GM21717 (cell line): ENCODE data around the gene NFRKB.

Experiments
- ATAC-seq: cut with Tn5 transposase; IDR thresholded peaks from one replicate; pipeline ENCODE4 v1.9.1; 2021; ENCODE audit warnings: mild to moderate bottlenecking, moderate library complexity; ENCODE audit not compliant: unreplicated experiment

Gene NFRKB

DNA sequence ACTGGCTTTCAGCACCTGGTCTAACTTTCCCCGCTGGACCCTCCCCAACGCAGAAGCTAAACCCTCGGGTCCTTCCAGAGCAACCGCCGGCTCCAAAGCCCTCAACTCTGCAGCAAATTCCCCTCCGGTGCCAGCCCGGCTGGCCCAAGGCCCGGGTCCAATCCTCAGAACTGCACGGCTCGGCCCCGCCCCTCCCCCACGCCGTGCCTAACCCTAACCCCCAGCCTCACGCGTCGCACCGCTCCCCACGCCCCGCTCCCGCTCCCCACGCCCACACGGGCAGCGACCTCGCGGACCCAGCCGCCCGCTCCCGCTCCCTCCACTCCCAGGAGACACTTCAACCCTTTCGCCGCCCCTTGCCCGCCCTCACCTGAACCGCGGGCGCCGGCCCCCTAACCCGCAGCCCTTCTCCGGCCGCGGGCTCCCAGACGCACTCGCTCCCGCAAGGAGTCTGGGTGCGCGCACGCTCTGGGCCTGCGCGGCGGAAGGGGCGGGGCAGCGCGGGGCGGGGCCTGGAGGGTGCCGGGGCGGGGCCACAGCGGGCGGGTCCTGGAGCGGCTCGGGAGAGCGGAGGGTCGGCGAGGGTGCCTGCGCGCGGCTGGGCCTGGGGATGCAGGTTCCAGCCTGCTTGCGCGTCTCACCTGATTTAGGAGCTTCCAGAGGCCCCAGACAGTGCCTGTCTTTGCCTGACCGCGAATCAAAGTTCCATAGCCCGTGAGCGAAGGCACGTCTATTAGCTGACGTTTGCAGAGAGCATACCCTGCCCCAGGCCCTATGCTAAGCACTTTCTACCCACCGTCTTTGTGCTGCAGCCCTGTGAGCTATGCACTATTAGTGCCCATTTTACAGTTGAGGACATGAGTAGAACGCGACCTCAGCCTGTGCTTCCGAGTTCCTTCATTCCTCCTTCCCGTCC is at the start of gene NFRKB:
NFRKB (minus strand) TSS at position 453 of the 916 bp plus-strand sequence. CDS start 2,729 bp downstream, outside the sequence.
- peak; percentile 98 for ATAC-seq

DNA sequence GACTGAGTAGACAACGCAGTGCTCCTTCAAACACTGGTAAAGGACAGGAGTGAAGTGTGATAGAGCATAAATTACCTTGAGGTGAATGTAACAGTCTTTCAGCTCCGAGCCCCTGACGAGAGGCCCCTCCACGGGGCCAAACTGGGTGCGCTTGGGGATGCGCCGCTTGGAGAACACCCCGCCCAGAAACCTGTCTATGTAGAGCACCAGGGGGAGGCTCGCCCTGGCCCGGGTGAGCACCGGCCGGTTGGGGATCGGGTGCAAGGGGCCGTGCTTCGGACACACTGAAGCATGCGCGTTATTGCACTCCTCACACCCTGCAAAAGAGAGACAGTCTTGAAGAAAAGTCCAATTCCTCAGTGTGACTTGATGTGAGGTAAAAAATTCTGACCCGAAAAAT is 49.3 kb upstream of the NFRKB start:
- ATAC-seq: no peak

DNA sequence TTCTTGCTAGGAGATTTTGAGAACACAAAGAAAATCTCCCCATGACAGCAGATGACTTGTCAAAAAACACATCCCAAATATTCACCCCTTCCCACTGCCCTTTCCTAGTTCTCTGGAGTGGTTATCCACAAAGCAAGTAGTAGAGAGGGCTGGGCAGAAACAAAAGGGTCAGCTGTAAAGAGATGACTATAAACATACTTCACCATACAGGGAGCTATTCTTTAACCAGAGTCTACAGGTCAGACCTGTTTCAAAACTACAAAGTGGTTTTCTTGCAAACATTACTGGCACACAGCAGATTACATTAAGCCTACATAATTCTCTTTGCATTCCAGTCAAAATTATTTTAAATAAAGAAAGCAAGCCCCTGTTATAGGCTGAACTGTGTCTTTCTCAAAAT is 47.7 kb upstream of the NFRKB start:
- no peak for ATAC-seq

DNA sequence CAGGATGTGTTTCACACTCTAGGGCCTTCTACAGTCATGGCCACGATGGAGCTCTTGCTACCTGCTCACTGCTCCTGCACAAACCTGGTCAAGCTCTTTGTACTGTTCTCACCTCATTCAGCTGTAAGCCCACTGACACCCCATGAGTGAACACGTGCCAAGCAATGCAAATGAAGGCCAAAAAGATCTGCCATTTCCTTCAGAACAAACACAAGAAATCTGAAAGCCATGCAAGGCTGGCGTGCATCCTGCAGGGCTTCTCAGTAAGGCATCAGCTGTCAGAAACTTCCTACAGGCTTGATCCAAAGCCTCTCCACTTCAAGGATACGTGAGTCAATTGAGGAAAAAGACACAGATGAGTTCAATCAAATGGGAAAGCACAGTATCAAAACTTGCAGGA is 44.1 kb upstream of the NFRKB start:
- no peak for ATAC-seq

DNA sequence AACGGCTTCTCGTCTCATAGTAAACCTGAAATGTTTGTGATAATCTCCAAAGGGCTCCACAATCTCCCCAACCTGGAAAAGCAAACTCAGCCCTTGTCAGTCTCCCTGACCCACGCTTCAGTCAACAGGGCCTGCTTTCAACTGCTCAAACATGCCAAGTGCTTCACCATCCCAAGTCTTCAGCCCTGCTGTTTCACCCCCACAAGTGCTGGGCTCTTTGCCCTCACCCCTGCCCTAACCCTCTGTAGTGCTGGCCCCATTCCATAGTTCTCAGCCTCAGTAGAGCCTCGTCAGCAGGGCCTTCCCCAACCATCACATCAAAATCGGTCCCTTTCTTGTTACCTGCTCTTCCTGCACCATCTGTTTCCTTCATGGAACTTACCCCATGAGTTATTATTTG is 43.4 kb upstream of the NFRKB start:
- ATAC-seq: no peak

DNA sequence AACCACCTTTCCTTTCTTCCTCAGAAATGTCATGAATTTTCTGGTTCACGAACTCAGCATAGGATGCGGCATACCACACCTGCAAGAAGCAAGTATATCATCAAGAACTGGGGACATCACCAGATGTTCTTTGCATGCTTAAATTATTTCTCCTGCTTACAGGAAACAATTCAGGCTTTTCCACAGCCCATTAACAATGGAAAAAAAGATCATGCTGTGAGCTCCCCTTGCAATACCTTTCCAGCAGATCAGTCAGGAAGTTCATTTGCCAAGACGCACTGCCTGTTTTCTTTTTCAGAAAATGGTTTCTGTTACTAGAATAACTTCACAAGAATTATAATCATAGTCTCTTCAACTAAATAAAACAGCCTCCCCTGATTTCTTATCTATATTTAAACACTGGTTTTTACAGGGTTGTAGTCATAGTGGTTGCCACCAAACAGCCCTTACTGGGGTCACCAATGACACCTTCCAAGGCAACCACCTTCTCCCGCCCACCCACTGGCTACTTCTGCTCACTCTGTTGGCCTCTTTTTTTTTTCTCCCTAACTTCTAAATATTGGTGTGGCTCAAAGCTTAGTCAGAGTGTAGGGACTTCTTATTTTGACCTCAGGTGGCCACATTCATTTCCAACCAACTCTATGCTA is 42.3 kb upstream of the NFRKB start:
- ATAC-seq: no peak

DNA sequence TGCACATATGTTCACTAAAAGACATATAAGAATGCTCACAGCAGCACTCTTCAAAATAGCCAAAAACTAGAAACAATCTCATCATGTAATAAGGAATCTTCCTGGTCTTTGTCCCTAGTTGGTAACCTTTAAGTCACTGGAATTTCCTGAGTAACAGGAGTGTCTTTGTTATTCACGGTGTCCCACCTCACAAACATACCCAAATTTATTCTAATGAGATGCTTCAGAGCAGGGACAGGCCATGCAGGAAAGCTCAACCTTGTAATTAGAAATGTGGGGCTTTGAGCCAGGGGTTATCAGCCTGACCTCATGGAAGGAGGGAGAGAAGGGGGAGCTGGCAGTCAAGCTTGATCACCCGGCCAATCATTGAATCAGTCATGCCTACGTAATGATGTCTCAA is 40.3 kb upstream of the NFRKB start:
- ATAC-seq: no peak

DNA sequence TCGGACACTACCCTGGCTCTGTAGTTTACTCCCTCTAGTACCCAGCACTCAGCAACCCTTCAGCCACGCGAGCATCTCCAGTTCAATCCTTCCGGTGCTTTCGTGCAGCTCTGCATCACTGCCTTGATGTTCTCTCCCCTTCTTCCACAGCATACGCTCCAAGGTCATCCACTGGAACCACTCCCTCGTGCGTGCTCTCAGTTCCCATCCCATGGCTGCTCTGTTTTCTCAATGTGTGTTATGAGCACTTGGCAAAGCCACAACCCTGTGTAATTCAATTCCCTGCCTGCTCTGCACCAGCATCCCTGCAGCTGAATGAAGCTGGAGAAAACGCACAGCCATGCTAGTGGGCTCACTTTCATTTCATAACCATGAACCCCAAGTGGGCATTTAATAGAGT is 38.5 kb upstream of the NFRKB start:
- ATAC-seq: no peak

DNA sequence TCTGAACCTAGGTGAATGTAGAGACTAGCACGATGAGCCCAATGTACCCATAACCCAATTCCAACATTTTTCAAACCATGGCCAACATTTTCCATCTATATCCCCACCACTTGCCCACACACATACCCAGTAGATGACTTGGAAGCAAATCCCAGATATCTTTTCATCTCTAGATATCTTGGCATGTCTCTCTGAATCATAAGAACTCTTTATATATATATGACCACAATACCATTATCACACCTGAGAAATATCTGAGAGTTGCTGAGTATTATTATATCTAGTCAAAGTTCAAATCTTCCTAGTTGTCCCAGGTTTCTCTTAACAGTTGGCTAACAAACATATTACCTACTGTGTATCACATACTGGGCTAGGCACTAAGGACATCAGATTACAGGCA is 37.9 kb upstream of the NFRKB start:
- ATAC-seq: no peak

DNA sequence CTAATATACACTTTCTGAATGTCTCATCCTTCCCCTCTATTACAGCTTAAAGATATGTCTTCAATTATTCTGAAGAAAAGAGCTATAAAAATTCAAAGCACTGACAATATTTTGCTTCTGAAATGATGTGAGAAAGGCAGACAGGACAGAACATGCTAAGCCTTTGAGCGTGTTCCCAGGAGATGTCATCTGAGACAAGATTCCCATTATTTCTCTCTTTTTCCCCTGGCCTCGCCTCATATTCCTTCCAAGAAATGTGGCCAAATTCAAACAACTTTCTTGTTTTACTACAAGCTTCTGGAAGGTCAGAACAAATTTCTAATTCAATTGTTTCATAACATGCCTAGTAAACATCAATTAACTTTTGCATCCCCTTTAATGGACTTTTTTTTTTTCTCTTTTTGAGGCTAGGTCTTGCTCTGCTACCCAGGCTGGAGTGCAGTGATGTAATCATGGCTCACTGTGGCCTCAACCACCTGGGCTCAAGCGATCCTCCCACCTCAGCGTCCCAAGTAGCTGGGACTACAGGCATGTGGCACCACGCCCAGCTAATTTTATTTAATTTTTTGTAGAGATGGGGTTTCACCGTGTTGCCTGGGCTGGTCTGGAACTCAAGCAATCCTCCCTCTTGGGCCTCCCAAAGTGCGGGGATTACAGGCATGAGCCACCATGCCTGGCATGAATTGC is 37.1 kb upstream of the NFRKB start:
- ATAC-seq: no peak

DNA sequence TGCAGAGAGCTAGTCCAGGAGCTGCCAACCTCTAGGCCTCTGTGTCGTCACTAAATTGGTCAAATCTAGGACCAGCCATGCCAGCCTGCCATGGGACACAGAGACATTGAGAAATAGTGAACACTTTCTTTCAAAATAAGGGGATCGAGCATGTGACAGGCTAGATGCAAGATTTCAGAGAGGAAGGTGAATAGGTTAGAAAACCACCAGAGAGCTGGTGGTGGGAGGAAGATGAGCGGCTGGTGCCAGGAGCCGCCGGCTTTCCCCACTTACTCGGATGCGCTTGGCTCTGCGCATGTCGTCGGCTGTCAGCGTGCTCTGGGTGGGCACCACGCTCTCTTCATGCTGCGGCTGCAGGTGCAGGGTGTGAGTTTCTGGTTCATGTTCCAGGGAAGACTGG is 35.4 kb upstream of the NFRKB start:
- ATAC-seq: no peak

DNA sequence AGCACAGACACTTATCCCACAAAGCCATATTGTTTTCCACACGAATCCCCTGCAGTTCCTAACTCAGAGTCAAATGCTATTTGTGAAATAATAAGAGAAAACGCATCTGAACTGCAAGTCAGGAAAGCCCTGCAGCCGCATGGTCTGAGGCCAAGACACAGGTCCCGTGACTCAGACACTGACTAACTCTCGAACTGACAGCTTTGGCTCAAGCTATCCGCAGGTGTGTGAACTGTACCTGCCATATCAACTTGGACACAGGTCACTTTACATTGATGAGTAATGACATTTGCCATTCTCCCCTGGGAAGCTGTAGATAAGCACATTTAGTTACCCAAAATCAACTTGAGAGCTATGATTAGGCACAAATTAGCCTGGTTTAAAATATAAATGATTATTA is 34.9 kb upstream of the NFRKB start:
- ATAC-seq: no peak

DNA sequence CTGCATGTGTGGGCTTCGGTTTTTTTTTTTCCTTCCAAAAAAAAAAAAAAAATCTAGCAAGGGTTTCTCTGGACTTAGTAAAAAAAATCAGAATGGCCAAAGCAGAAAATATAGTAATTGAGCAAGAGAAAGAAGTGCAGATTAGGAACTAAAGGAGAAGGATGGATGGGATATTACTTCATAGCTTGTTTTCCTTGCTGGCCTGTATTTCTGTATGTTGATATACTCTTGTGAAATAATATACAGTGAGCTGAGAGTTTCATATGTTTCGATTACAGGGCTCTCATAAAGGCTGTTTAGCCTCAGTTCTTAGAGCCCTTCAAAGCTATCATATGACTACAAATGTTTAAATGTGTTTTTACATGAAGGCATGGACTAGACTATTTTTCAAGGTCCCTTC is 34.3 kb upstream of the NFRKB start:
- no peak for ATAC-seq

DNA sequence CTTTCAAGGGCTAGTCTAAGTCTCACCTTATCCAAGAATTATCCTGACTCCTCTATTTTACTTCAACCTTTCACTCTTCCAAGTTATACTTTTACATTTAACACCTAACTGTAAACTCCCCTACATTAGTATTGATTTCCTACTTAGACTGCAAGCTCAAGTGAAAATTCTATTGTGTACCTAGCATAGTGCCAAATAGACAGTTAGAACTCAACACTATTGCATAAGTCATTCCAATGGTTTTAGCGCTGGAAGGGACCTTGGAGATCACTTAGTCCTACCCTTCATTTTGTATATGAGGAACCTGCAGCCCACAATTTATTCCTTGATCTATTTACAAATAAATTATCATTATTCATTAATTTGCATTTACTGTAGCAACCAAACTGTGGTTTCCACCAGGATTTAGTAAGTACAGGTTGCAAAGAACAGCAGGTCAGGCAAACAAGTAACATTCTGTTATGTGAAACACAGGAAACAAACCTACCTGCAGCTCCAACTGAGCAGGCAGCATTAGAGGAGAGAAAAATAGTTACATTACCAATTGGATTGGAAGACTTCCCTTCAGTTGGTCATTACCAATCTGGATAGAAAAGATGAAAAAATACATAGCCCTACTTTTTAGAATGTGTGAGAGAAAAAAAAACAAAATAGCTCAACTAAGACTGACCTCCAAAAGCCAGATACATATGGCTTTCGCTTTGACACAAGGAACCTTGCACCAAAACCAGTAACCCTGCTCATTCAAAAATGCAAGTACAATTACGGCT is 33.7 kb upstream of the NFRKB start:
- no peak for ATAC-seq

DNA sequence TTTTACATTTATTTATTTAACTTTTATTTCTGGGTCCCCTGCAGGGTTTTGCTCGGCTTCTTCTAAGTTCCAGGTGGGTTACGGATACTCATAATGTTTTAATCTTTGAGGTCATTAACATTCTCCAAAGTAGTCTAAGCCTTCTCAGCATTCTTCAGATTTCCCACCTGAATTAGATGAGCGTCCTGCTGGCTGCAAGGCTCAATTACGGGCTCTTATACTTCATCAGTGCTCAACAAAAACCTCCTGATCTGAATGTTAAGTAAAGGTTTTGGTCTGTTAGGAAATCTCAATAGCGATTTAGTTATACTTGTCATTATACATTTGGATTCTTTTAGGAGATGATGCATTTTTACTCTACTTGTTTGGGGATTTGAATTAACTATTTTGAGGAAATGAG is 27.3 kb upstream of the NFRKB start:
- no peak for ATAC-seq

DNA sequence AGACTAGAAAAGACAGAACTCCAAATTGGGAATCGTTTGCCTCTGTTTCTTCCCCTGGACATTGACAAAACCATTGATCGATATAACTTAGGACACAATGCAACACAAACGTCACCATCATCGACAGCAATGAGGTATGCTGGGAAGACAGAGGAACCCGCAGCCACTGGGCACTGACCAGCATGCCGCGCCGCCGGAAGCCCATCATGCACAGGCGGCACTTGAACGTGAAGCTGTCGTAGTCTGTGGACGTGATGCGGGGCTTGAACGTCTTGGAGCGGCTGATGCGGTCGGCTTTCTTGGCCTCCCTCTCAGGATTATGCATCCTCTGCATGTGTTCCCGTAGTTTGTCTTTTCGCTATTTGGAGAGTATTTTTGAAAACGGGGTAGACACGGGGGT is 23.0 kb upstream of the NFRKB start:
- ATAC-seq: no peak

DNA sequence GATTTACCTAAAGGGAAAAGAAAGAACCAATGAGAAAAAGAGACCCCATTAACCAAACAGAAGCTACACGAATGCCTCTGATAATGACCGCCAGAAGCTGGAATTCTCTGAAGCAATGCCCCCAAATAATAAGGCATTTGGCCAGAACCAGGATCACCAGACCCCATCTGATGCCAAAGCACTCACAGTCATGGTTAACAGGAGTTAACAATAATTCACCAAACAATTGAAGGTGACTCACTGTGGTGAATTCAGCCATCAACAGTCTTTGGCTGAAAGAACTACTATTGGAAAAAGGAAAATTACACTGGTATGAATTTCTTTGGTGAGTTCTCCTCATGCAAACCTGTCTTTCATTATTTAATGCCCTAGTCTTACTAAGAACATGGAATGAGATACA is 21.9 kb upstream of the NFRKB start:
- ATAC-seq: no peak

DNA sequence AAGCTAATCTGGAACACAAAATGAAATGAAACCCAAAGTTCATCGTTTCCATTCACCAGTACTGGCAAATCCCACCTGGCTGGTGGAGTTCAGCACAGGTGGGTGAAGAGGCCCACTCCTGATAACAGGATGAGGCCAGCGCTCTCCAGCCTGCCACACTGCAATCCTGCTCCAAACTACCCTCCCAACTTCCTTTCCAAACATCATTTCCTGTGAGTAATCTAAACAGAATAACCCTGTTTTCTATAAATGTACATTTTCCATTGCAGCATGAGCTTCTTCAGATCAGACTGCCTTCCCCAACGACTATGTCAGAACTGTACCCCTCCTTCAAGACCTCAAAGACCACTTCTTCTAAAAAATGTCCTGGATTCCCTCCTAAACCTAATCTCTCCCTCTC is 15.9 kb upstream of the NFRKB start:
- ATAC-seq: no peak

DNA sequence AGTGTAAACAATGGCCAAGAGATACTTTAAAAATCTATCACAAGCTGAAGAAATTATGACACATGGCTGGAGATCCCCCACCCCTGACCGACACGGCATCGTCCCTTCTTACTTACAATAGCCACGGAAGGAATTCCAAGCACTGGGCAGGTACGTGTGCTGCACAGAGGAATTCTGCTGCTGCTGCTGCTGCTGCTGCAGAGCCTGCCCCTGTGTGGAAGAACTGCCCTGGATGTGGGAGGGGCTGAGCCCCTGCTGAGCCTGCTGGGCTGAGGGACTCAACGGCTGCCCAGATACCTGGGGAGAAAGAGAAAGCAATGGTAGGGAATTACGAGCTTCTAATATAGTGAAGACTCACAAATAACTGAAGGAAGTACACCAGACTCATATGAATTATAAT is 15.0 kb upstream of the NFRKB start:
- ATAC-seq: no peak

DNA sequence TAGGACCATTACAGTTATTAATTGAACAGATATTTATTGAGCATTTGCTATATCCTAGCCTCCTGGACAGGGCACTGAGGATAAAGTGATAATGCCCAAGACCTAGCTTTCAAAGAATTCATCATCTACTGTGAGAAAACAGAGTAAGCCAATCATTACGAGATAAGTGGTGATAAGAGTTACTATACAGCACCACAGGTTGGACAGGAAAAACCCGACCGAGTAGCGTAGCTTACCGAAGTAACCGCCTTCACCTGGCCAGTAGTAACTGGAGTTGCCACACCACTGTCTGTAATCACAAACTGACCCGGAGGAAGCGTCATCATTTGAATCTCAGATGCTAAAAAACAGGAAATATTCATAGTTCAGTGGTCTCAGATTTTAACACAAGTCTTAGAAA is 10.0 kb upstream of the NFRKB start:
- no peak for ATAC-seq

DNA sequence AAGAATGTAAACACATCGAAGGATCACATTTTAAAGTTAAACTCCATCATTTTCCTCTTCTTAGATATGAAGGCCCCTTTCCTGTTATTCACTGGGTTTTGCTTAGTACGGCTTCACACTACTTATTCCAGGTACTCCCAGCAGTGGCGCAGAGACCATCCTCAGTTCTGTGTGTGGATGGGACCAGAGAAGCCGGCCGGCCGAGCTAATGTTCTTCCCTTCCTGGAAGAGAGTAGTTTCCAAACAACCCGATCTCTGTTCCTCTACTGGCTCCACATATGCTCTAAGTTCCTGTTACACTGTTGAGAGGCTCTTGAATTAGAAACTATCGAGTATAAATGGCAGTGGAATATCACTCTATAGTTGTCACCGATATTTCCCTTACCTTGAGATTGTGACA is 684 bp upstream of the NFRKB start:
- ATAC-seq: no peak
